ENCODE measurements around the gene MPL.

Gene MPL

DNA sequence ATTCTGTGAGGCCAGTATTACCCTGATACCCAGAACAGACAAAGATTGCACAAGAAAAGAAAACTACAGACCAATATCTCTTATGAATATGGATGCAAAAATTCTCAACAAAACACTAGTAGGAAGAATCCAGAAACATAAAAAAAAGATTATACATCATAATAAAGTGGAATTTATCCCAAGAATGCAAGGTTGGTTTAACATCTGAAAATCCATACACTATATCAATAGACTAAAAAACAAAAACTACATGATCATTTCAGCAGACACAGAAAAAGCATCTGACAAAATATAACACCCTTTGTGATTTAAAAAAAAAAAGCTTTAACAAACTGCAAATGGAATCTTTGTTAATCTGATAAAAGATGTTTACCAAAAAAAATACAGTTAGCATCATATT is 12.2 kb upstream of the MPL start:
- no peak for DNase-seq (ENCODE audit: low read depth)

DNA sequence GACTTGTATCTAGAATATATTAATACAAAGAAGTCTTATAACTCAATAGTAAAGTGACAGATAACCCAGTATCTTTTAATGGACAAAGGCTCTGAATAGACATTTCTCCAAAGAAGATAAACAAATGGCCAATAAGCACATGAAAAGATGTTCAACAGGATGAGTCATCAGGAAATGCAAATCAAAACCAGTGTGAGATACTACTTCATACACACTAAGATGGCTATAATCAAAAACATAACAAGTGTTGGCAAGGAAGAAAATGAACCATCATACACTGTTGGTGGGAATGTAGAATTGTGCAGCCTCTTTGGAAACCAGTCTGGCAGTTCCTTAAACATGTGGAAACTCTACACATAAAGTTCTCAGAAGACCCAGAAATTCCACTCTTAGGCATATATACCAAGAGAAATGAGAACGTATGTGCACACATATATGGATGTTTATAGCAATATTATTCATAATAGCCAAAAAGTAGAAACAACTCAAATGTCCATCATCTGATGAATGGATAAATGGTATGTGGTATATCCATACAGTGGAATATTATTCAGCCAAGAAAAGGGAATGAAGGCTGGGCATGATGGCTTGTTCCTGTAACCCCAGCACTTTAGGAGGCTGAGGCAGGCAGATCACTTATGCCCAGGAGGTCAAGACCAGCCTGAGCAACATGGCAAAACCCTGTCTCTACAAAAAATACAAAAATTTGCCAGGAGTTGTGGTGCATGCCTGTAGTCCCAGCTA is 9.9 kb upstream of the MPL start:
- no peak for DNase-seq (ENCODE audit: low read depth)

DNA sequence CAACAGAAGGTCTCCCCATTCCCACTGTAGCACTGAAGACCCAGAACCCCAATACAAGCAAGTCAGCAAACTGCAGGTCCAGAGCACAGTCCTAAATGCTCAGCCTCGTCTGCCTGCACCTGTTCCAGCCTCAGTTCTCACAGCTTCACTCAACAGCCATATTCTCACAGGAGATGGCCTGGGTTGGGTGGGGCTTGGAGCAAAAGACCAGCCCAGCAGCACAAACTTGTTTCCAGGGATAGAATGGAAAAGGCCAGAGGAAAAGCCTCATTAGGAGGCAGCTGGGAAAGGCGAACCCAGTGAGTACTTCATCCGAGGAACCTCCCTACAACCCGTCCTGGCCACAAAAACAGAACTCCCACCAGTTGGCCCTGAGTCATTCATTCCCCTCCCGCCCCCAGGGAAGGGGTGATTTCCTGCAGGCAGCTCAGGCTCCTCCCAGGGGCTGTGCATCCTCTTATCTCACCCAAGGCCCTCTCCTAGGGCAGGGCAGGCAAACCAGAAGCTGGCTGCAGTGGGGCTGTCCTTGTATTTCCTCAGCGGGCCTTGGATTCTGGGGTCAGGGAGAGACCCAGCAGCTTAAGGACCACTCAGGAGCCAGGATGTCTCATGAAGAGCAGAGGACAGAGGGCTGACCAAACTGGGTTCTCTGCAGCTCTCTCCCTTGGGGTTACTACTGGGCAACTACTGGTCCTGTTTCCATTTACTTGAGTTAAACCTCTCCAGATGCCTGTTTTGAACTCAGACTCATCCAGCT is 7.4 kb upstream of the MPL start:
- peak; percentile 12 for DNase-seq (ENCODE audit: low read depth)

DNA sequence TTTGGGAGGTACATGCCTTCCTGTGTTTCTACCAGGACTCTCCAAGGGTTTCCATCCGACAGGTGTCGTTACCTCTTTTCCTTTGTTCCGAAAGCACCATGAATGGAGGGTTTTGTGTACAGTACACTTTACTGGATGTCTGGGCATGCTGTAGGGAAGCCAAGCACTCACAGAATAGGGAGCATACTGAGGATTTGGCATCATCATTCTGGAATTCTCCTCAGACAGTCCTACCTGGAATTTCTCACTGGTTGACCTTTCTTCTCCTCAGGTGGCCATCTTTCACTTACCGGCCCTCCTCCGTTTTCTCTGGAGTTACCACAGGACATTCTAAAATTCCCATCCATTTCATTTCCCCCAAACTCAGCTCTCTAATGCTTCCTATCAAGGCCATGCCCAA is 5.9 kb upstream of the MPL start:
- no peak for DNase-seq (ENCODE audit: low read depth)

DNA sequence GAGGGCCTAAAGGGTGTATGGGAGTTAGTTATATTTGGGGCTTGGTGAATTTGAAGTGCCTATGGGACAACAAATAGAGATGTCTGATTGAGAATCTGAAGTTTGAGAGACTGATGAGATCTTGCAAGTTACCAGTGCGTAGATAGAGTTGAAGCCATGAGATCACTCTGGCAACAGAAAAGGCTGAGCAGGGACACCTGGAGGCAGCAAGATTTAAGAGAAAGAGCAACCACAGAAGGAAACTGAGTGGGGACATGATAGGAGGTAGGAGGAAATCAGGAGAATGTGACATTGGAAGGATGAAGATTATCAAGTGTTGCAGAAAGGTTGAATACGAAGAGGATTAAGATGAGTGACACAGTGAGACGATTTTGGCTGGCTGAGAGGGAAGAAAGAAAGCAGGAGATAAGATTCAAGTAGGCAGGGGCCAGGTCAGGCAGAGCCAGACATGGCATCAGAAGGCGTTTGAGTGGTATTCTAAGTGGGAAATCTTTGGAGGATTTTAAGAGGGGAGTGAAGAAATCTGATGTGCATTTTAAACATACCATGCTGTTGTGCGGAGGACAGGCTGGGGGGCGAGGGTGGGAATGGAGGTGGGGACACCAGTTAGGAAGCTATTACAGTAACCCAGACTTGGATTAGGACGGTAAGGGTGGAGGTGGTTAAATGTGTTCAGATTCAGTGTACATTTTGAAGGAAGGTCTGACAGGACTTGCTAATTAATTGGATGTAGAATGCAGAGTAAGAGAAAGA is 3.0 kb upstream of the MPL start:
- DNase-seq (ENCODE audit: low read depth), result no peak

DNA sequence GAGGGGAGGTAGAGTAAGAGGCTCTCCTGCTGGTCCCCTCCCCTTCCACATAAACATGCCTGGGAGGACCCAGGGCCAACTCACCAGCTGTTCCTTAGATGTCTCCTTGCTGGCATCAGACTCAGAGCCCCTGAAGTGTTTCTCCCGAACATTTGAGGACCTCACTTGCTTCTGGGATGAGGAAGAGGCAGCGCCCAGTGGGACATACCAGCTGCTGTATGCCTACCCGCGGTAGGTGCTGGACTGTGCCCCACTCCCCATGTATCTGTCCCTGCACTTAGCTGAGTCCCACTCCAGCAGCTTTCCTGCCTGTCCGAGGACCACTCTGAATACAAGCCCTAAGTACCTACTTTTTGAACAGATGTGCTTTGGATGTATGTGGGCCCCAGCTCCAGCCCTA is 383 bp downstream of the MPL start:
- no peak for DNase-seq (ENCODE audit: low read depth)

DNA sequence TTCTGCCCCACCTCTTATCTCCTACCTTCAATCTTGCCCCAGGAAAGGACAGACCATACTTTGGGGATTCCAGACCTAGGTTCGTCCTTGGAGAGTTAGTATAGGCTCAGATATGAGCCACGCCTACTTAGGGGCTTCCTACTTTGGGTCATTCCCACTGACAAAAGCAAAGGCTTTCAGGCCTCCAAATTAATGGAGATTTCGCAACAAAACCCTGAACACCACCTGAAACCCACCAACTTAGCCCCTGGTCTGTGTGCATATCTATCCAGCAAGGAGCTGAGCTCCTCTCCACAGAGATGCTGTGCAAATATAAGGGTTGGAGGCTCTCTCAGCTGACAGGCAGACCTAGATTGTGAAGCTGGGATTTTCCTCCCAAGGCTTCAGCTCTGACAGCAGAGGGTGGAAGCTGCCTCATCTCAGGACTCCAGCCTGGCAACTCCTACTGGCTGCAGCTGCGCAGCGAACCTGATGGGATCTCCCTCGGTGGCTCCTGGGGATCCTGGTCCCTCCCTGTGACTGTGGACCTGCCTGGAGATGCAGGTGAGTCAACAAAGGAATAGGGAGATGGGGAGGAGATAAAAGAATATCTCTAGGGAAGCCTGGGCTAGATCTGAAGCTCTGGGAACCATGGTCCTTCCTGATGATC is 2.1 kb downstream of the MPL start:
- no peak for DNase-seq (ENCODE audit: low read depth)

DNA sequence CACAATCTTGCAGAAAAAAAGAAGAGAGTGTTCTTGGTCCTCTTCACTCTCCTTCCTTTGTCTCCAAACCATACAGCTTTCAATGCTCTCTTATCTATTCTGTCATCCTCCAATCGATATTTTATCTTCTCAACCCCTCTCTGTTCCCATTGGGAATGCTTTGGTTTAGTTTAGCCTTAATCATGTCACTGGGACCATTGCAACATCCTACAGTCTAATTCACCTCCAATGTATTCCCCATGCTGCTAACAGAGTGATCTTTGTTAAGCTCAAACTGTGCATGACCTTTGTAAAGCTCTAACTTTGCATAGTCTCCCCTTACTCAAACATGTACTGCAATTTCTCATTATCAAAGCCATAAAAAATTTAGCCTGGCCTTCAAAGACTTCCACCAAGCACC is 2.9 kb downstream of the MPL start:
- DNase-seq (ENCODE audit: low read depth), result no peak

DNA sequence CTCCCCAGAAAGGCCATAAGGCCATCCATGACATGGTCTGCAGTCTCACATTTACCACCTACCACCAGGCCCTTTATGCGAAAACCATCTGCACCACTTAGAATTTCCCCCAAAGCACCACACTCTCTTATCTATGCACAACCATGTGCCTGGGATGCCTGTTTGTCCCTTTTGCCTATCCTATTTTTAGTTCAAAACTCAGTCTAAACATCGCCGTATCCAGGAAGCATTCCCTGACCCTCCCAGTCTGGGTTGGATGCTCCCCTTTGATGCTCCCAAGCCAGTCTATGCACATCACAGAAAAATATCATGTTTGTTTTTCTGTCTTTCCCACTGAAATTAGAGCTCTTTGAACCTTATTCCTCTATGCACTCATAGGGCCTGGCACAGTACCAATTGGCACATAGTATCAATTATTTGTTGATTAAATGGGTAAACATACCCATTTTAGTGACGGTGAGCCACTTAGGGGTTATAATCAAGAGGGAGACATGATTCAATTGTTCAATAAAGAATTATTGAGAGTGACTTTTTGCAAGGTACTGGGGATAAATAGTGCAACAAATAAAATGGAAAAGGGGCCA is 6.7 kb downstream of the MPL start:
- no peak for DNase-seq (ENCODE audit: low read depth)

DNA sequence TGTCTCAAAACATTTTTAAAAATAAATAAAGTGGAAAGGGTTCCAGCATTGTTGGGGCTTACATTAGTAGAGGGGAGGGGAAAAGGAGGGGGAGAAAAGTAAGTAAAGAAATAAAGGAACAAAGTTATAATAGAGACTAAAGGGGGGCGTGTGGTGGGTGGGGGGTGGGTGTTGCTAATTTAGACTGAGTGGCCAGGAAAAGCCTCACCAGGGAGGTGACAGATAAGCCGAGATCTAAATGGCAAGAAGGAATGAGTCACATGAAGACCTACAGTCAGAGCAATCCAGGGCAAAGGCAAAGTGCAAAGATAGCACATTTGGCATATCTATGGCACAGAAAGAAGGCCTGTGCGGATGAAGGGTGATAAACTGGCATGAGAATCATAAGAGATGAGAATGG is 7.5 kb downstream of the MPL start:
- DNase-seq (ENCODE audit: low read depth), result no peak

DNA sequence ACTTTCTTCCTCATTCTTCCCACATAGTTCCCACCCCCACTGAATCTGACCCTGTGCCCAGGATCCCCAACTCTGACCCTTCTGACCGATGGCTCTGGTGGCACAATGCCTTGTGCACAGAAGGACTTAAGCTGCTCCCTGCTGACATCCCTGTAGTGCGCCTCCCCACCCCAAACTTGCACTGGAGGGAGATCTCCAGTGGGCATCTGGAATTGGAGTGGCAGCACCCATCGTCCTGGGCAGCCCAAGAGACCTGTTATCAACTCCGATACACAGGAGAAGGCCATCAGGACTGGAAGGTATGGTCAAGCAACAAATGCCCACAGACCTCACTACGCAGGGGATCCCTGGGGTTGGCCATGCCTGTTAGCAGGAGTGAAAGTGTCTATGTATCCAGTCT is 9.0 kb downstream of the MPL start:
- DNase-seq (ENCODE audit: low read depth), result no peak

DNA sequence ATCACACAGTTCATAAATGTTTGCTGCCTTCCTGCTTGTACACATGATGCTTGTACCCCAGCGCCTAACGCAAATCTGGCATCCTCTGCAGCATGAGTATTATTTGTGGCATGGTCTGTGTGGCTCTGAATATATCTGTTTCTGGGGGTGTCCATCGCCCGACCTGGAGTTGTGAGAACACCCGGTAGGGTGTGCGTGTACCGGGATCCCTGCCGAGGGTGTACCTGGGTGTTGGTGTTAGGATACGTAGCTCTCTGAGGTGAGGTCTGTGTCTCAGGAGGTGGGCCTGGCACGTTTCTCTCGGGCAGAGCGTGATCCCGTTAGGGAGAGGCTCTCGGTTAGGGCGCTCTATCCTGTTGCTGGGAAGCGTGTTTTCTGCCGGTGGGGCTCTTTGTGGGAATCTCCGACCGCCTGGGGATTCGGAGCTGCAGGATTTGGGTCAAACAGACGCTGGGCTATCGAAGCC is 10.8 kb downstream of the MPL start:
- DNase-seq (ENCODE audit: low read depth), result no peak

DNA sequence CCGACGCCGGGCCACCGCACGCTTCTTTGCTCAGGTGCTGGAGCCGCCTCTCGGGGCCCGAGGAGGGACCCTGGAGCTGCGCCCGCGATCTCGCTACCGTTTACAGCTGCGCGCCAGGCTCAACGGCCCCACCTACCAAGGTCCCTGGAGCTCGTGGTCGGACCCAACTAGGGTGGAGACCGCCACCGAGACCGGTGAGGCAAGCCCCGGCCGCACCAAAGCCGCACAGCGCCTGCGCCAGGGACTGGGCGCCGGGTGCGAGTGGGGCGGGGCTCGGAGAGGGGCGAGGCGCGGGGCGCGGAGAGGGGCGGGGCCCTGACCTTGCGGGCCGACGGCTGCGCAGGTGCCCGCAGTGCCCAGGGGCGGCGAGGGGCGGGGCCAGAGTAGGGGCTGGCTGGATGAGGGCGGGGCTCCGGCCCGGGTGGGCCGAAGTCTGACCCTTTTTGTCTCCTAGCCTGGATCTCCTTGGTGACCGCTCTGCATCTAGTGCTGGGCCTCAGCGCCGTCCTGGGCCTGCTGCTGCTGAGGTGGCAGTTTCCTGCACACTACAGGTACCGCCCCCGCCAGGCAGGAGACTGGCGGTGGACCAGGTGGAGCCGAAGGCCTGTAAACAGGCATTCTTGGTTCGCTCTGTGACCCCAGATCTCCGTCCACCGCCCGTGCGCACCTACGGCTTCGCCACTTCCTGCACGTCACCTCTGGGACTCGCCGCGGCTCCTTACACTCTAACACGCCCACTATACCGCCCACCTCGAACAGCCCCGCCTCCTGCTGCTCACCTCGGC is 11.4 kb downstream of the MPL start:
- peak; percentile 26 for DNase-seq (ENCODE audit: low read depth)

DNA sequence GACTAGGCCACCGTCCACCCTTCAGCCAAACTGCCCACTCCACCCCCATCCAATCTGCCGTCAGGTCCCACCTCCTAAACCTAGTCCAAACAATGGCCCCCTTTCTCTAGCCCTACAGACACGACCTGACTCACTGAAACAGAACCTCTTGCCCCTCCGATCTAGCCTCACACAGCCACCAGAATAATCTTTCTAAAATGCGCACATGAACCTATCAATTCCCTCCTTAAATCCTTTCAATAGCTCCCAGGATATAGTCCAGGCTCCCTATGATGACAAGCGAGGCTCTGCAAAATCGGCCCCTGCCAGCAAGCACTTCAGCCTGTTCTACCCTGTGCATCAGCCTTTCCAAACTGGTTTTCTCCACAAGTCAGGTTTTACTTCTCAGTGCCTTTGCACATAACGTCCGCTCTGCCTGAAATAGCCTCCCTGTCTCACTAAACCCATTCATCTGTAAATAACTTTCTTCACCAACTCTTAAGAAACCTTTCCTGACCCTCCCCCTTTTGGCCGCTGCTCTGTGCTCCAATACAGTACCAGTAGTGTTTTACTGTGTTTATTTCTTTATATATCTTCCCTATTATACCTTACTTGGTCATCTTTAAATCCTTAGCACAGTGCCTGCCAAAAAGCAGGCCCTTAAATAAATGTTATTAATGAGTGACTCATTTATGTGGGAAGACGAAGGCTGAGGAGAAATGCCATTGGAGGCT is 12.1 kb downstream of the MPL start:
- DNase-seq (ENCODE audit: low read depth), result no peak

DNA sequence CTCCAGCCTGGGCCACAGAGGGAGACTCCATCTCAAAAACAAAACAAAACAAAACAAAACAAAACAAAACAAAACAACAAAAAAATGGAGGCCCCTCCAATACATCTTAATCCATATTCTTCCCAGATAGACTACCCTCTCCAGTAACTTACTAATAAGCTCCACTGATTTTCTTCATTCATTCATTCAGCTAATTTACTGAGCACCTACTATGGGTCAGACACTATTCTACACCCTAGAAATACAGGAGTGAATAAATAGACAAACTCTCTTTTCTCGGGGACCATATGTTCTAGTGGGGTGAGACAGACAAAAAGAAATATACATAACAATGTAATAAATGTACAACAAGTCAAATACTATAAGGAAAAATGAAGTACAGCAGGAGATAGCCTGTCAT is 13.4 kb downstream of the MPL start:
- no peak for DNase-seq (ENCODE audit: low read depth)

DNA sequence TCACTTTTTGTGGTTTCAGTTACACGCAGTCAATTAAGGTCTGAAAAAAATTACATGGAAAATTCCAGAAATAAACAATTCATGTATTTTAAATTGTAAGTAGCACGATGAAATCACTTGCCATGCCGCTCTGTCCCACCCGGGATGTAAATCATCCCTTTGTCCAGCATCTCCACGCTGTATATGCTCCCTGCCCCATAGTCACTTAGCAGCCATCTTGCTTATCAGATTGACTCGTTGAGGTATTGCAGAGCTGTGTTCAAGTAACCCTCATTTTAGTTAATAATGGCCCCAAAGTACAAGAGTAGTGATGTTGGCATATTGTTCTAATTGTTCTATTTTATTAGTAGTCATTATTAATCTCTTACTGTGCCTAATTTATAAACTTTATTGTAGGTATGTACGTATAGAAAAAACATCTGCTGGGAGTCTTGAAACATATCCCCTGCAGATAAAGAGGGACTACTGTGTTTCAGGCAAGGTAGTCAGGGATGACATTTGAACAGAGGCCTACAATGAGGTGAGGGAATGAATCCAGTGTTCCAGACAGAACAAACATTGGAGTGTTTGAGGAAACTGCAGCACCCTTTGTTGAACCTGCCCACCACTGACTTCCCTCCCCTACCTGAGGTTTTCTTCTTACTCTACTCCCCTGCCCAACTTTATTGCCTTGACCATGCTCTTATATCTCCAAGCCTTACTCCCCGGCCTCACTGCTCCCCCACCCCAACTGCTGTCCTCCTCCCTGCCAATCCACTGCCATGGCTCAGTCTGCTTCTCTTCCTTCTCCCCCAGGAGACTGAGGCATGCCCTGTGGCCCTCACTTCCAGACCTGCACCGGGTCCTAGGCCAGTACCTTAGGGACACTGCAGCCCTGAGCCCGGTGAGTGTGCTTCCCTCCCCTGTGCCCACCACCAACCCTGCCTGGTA is 14.1 kb downstream of the MPL start:
- DNase-seq (ENCODE audit: low read depth), result no peak

DNA sequence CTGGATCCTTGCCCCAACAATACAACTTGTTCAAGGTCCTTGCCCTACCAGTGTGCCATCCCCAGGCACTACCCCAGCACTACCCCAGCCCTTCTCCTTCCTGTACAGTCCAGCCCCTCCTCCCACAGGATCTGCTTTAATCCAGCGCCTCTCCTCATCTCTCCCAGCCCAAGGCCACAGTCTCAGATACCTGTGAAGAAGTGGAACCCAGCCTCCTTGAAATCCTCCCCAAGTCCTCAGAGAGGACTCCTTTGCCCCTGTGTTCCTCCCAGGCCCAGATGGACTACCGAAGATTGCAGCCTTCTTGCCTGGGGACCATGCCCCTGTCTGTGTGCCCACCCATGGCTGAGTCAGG is 14.7 kb downstream of the MPL start:
- no peak for DNase-seq (ENCODE audit: low read depth)

DNA sequence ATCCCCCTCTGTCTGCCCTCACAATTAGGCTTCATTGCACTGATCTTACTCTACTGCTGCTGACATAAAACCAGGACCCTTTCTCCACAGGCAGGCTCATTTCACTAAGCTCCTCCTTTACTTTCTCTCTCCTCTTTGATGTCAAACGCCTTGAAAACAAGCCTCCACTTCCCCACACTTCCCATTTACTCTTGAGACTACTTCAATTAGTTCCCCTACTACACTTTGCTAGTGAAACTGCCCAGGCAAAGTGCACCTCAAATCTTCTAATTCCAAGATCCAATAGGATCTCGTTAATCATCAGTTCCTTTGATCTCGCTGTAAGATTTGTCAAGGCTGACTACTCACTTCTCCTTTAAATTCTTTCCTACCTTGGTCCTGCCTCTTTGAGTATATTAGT is 15.3 kb downstream of the MPL start:
- no peak for DNase-seq (ENCODE audit: low read depth)

DNA sequence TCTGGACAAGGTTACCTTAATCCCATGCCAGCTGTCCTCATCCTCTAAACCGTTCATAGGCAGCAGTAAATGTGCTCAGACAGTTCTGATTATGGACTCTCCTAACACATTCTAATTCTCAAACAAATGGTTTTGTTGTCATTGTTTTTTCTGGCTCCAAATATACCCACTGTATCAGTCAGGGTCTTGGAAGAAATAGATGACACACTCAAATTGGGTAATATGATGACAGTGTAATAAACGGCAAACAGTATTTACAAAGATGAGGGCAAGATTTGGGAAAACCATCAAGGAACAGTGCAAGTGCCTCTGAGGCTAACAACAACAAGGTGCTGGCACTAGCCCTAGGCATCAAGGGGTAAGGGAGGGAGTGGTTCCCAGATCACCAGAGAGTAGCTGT is 16.9 kb downstream of the MPL start:
- DNase-seq (ENCODE audit: low read depth), result no peak

DNA sequence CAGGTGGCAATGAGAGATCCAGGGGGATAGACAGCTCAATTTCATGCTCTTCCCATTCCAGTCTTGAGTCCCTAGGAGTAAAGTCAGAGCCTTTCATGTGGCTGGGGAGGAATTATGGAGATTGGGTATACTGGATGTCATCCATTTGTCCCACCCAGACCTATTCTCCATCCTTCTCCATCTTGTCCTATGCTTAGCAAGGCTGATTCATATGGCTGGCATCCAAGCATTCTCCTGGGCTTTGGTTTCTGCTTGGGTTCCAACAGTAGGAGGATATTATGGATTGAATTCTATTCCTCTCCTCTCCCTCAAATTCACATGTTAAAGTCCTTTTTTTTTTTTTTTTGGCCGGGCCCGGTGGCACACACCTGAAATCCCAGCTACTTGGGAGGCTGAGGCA is 17.3 kb downstream of the MPL start:
- no peak for DNase-seq (ENCODE audit: low read depth)

All from activated gamma-delta T cell treated with anti-CD3 and anti-CD28 coated beads, Interleukin-2, amount 50 U/mL, for 16 hours (primary cell).